Measurements from ENCODE around the gene ATP6V0C.

Gene ATP6V0C

GRCh38 chr16:2496223-2497115, 17.3 kb upstream of the ATP6V0C start:
- no peak for DNase-seq (ENCODE audit: extremely low read depth, low read depth)
- TF ChIP-seq CTCF (IDR thresholded peaks at IDR 0.05; ENCODE audit: low read depth, low read length), result no peak

- TF ChIP-seq CTCF (IDR thresholded peaks at IDR 0.05; ENCODE audit: low read depth, low read length), result no peak
- no peak for DNase-seq (ENCODE audit: extremely low read depth, low read depth)
Measured at GRCh38 chr16:2497116-2497630, 16.6 kb upstream of the ATP6V0C start.

- DNase-seq (ENCODE audit: extremely low read depth, low read depth), result no peak
- no peak for TF ChIP-seq CTCF (IDR thresholded peaks at IDR 0.05; ENCODE audit: low read depth, low read length)
Measured at GRCh38 chr16:2497695-2498484, 15.9 kb upstream of the ATP6V0C start.

- DNase-seq (ENCODE audit: extremely low read depth, low read depth), result no peak
- TF ChIP-seq CTCF (IDR thresholded peaks at IDR 0.05; ENCODE audit: low read depth, low read length), result no peak
Measured at GRCh38 chr16:2498531-2499253, 15.1 kb upstream of the ATP6V0C start.

GRCh38 chr16:2499454-2499853, 14.3 kb upstream of the ATP6V0C start:
- DNase-seq (ENCODE audit: extremely low read depth, low read depth), result no peak
- TF ChIP-seq CTCF (IDR thresholded peaks at IDR 0.05; ENCODE audit: low read depth, low read length), result no peak

GRCh38 chr16:2499890-2500429, 13.8 kb upstream of the ATP6V0C start:
- TF ChIP-seq CTCF (IDR thresholded peaks at IDR 0.05; ENCODE audit: low read depth, low read length), result no peak
- no peak for DNase-seq (ENCODE audit: extremely low read depth, low read depth)

All from AG09319 (cell line).